Ascending aorta (tissue), 2 donors: ENCODE data around the gene SIRT2. TPM values are rescaled to one million over a fixed set of nuclear protein-coding genes. Genes with fewer than 3 reads are reported as not detected.
"Not testable (repeated sequence)": the region's sequence is repeated elsewhere in the genome, so short reads cannot be mapped to it uniquely, and the experiment has no call there.

Experiments
- DNase-seq, 2 donors: peaks; one replicate each; pipeline ENCODE4 v3.0.0-alpha.2; 2019; ENCODE audit warnings: low spot score in 2 of 2
- H3K27ac ChIP-seq, 2 donors: fragments of 200-600 bp; sonication (generic); one replicate each; pipeline ENCODE4 v1.5.1; 2016 to 2017; ENCODE audit warnings: mild to moderate bottlenecking in 1 of 2
- H3K27me3 ChIP-seq: fragments of 200-600 bp; sonication (generic); one replicate; pipeline ENCODE4 v1.5.1; 2017
- H3K36me3 ChIP-seq, 2 donors: fragments of 200-600 bp; sonication (generic); one replicate each; pipeline ENCODE4 v1.5.1; 2016
- H3K4me1 ChIP-seq, 2 donors: fragments of 200-600 bp; sonication (generic); one replicate each; pipeline ENCODE4 v1.5.1; 2016 to 2017; ENCODE audit warnings: mild to moderate bottlenecking in 1 of 2
- H3K4me3 ChIP-seq, 2 donors: fragments of 200-600 bp; sonication (generic); one replicate each; pipeline ENCODE4 v1.5.1; 2016 to 2017; ENCODE audit warnings: mild to moderate bottlenecking in 1 of 2
- H3K9me3 ChIP-seq, 2 donors: fragments of 200-600 bp; sonication (generic); one replicate each; pipeline ENCODE4 v1.5.1; 2016
- CTCF ChIP-seq, 3 experiments: fragments of 200-600 bp in 2 of 3; fragments of 450-650 bp in 1 of 3; sonication (generic) in 2 of 3; IDR thresholded peaks; one replicate each; pipeline ENCODE4 v1.5.1; 2016 to 2019; ENCODE audit warnings: antibody characterized with exemption in 3 of 3, mild to moderate bottlenecking in 1 of 3, moderate library complexity in 1 of 3
- intact Hi-C: fragments of 100-400 bp; cut with DNase I; formaldehyde crosslinking; loops from one replicate; pipeline ENCODE4 v1.15.1; 2023
- total RNA-seq: library from RNA; depleted of rRNA; stranded (reverse); fragments of >200 nt; gene quantifications from one replicate; pipeline ENCODE4 v1.1.0, GENCODE V29; 2016

SIRT2 gene
- total RNA-seq, 1 donor from 2014 or later, result 53.1 TPM

GRCh38 chr19:38831142-38831605 lies 68.2 kb downstream of the SIRT2 start:
- TF ChIP-seq CTCF (IDR thresholded peaks at IDR 0.05), result no peak

GRCh38 chr19:38830039-38830733 lies 69.2 kb downstream of the SIRT2 start:
- intact Hi-C loops, result loop anchor here (2.0 to 5.0 kb wide), 3 partner anchors 113 to 512 kb away; partner anchors contain the start of genes EIF3K and SAMD4B
- Histone ChIP-seq H3K9me3 (no peaks in the 10 kb centered on the region), H3K27ac (peak overlapping the region in 1 of 2 donors; percentile 91), H3K36me3 (peaks cover 17 to 33% of the 10 kb centered on the region in 2 donors), H3K4me1 (peaks cover 3 to 20% of the 10 kb centered on the region in 2 donors), H3K4me3 (peak overlapping the region in 1 of 2 donors; percentile 77), H3K27me3 (no peaks in the 10 kb centered on the region)
- TF ChIP-seq CTCF (IDR thresholded peaks at IDR 0.05), result no peak
- no peak for DNase-seq

More at GRCh38 chr19:38831142-38831605, 68.2 kb downstream of the SIRT2 start:
- no peaks in the 10 kb centered on the region for H3K9me3 ChIP-seq
- peak overlapping the region; percentile 82 to 91 for H3K27ac ChIP-seq
- H3K36me3 ChIP-seq, result peaks cover 20 to 31% of the 10 kb centered on the region in 2 donors
- DNase-seq, result peak; percentile 45 to 89
- no peaks in the 10 kb centered on the region for H3K27me3 ChIP-seq
- intact Hi-C loops, result loop anchor here (1.0 to 5.0 kb wide), 6 partner anchors 19 to 511 kb away; partner anchors contain the start of genes ACTN4, EIF3K, NFKBIB and SAMD4B
- H3K4me1 ChIP-seq, result peaks cover 6 to 25% of the 10 kb centered on the region in 2 donors
- peak overlapping the region; percentile 71 to 77 for H3K4me3 ChIP-seq

- Histone ChIP-seq H3K4me1 (peaks cover 3 to 18% of the 10 kb centered on the region in 2 donors), H3K36me3 (peaks cover 17 to 33% of the 10 kb centered on the region in 2 donors)
- H3K4me3 ChIP-seq, H3K27ac ChIP-seq, H3K27me3 ChIP-seq, intact Hi-C loops, H3K9me3 ChIP-seq, DNase-seq: not testable (repeated sequence)
These were observed 70.2 kb downstream of the SIRT2 start for GRCh38 chr19:38829203-38829602.

Other genes starting within 250 kb of the SIRT2 start
- not detected for gene CAPN12, start 155.1 kb downstream of the SIRT2 start, total RNA-seq
- gene LGALS7, start 126.1 kb downstream of the SIRT2 start, total RNA-seq, result not detected
- not detected for gene LGALS7B, start 110.4 kb downstream of the SIRT2 start, total RNA-seq
- not detected for gene LGALS4, start 86.7 kb downstream of the SIRT2 start, total RNA-seq
- gene ECH1, start 67.8 kb downstream of the SIRT2 start, total RNA-seq, result 67.6 TPM
- 110 TPM for gene HNRNPL, start 49.6 kb downstream of the SIRT2 start, total RNA-seq
- gene RINL, start 21.3 kb downstream of the SIRT2 start, total RNA-seq, result 7.0 TPM
- 6.3 TPM for gene NFKBIB, start 351 bp upstream of the SIRT2 start, total RNA-seq
- gene CCER2, start 12.6 kb upstream of the SIRT2 start, total RNA-seq, result not detected
- 1.4 TPM for gene SARS2, start 31.1 kb upstream of the SIRT2 start, total RNA-seq
- gene MRPS12, start 31.3 kb upstream of the SIRT2 start, total RNA-seq, result 9.9 TPM
- 47.4 TPM for gene FBXO17, start 76.1 kb upstream of the SIRT2 start, total RNA-seq
- 144 TPM for gene FBXO27, start 132.9 kb upstream of the SIRT2 start, total RNA-seq
- not detected for gene ACP7, start 184.8 kb upstream of the SIRT2 start, total RNA-seq
- 27.4 TPM for gene PAK4, start 226.2 kb upstream of the SIRT2 start, total RNA-seq